ENCODE data around the gene GPLD1. TPM values are rescaled to one million over a fixed set of nuclear protein-coding genes. Genes with fewer than 3 reads are reported as not detected.

The GPLD1 gene
- total RNA-seq, 1 experiment from 2014 or later, result 10.1 TPM

- Histone ChIP-seq H3K36me3 (ENCODE audit: control insufficient read depth, insufficient read depth, low read length) (no peaks in the 10 kb centered on the region; the same call in 1 of the 2 replicates), H3K4me1 (no peaks in the 10 kb centered on the region), H3K27me3 (replicated peaks; ENCODE audit: control insufficient read depth, insufficient read depth, low read length) (no peaks in the 10 kb centered on the region), H3K9me3 (no peaks in the 10 kb centered on the region), H3K4me3 (ENCODE audit: low read depth, low read length) (no peak overlapping the region)
- H3K4me1 Mint-ChIP-seq (ENCODE audit: low read depth, unreplicated experiment), result no peaks in the 10 kb centered on the region
- no peak overlapping the region for H3K27ac Mint-ChIP-seq (ENCODE audit: unreplicated experiment)
- intact Hi-C loops (cut with micrococcal nuclease; ENCODE audit: unreplicated experiment), result no loop called here
- peaks cover 11% of the 10 kb centered on the region for H3K36me3 Mint-ChIP-seq (ENCODE audit: insufficient read depth, unreplicated experiment)
- BruUV-seq (replicated peaks), result no TSS peak
- ChIA-PET POLR2A (no interaction called here), CTCF (interaction anchor here (0.6 to 1.1 kb wide), 2 partner anchors 14 to 27 kb away, joined by 3 read pairs; no protein-coding TSS in a partner anchor)
- H3K27me3 Mint-ChIP-seq (ENCODE audit: insufficient read depth, unreplicated experiment), result no peaks in the 10 kb centered on the region
- no peak overlapping the region for H3K4me3 Mint-ChIP-seq (ENCODE audit: unreplicated experiment)
- DNase-seq, result no peak
- TF ChIP-seq CTCF (IDR thresholded peaks at IDR 0.05; ENCODE audit: insufficient read depth in 1 of 2, low read depth in 1 of 2, low read length in 1 of 2, severe bottlenecking in 1 of 2, unreplicated experiment in 1 of 2), result no peak
- H3K9me3 Mint-ChIP-seq (ENCODE audit: unreplicated experiment), result no peaks in the 10 kb centered on the region
Observed at GRCh38 chr6:24537082-24537699, 47.8 kb upstream of the GPLD1 start.

- CTCF ChIA-PET, result interaction anchor here (1.1 kb wide), 1 partner anchor 28 kb away, joined by 3 read pairs; no protein-coding TSS in a partner anchor
- no peak overlapping the region for H3K4me3 ChIP-seq (ENCODE audit: low read depth, low read length)
- peaks cover 11% of the 10 kb centered on the region for H3K36me3 Mint-ChIP-seq (ENCODE audit: insufficient read depth, unreplicated experiment)
- no peaks in the 10 kb centered on the region for H3K27me3 ChIP-seq (replicated peaks; ENCODE audit: control insufficient read depth, insufficient read depth, low read length)
- no peaks in the 10 kb centered on the region for H3K27me3 Mint-ChIP-seq (ENCODE audit: insufficient read depth, unreplicated experiment)
- POLR2A ChIA-PET, result no interaction called here
- DNase-seq, result no peak
- no peak for TF ChIP-seq CTCF (IDR thresholded peaks at IDR 0.05; ENCODE audit: insufficient read depth in 1 of 2, low read depth in 1 of 2, low read length in 1 of 2, severe bottlenecking in 1 of 2, unreplicated experiment in 1 of 2)
- no TSS peak for BruUV-seq (replicated peaks)
- no peaks in the 10 kb centered on the region; the same call in 1 of the 2 replicates for H3K36me3 ChIP-seq (ENCODE audit: control insufficient read depth, insufficient read depth, low read length)
- H3K27ac Mint-ChIP-seq (ENCODE audit: unreplicated experiment), result no peak overlapping the region
- no peaks in the 10 kb centered on the region for H3K9me3 ChIP-seq
- intact Hi-C loops (cut with micrococcal nuclease; ENCODE audit: unreplicated experiment), result no loop called here
- no peaks in the 10 kb centered on the region for H3K9me3 Mint-ChIP-seq (ENCODE audit: unreplicated experiment)
- H3K4me3 Mint-ChIP-seq (ENCODE audit: unreplicated experiment), result no peak overlapping the region
- no peaks in the 10 kb centered on the region for H3K4me1 Mint-ChIP-seq (ENCODE audit: low read depth, unreplicated experiment)
- no peaks in the 10 kb centered on the region for H3K4me1 ChIP-seq
Observed at GRCh38 chr6:24536466-24536865, 47.1 kb upstream of the GPLD1 start.

- CTCF ChIA-PET, result no interaction called here
- H3K36me3 Mint-ChIP-seq (ENCODE audit: insufficient read depth, unreplicated experiment), result peaks cover 11% of the 10 kb centered on the region
- Histone ChIP-seq H3K36me3 (ENCODE audit: control insufficient read depth, insufficient read depth, low read length) (no peaks in the 10 kb centered on the region; the same call in 1 of the 2 replicates), H3K27me3 (replicated peaks; ENCODE audit: control insufficient read depth, insufficient read depth, low read length) (no peaks in the 10 kb centered on the region), H3K4me1 (no peaks in the 10 kb centered on the region), H3K9me3 (no peaks in the 10 kb centered on the region), H3K4me3 (ENCODE audit: low read depth, low read length) (no peak overlapping the region)
- BruUV-seq (replicated peaks), result no TSS peak
- no peak for TF ChIP-seq CTCF (IDR thresholded peaks at IDR 0.05; ENCODE audit: insufficient read depth in 1 of 2, low read depth in 1 of 2, low read length in 1 of 2, severe bottlenecking in 1 of 2, unreplicated experiment in 1 of 2)
- no peak overlapping the region for H3K27ac Mint-ChIP-seq (ENCODE audit: unreplicated experiment)
- no peak overlapping the region for H3K4me3 Mint-ChIP-seq (ENCODE audit: unreplicated experiment)
- POLR2A ChIA-PET, result no interaction called here
- intact Hi-C loops (cut with micrococcal nuclease; ENCODE audit: unreplicated experiment), result no loop called here
- H3K9me3 Mint-ChIP-seq (ENCODE audit: unreplicated experiment), result no peaks in the 10 kb centered on the region
- no peaks in the 10 kb centered on the region for H3K4me1 Mint-ChIP-seq (ENCODE audit: low read depth, unreplicated experiment)
- no peak for DNase-seq
- H3K27me3 Mint-ChIP-seq (ENCODE audit: insufficient read depth, unreplicated experiment), result no peaks in the 10 kb centered on the region
Observed at GRCh38 chr6:24535210-24535609, 45.8 kb upstream of the GPLD1 start.
